Loucy (cell line): Measurements from ENCODE around the gene FBH1.

ENCODE experiments used
- EZH2phosphoT487 ChIP-seq: fragments of 200-600 bp; IDR thresholded peaks from 2 replicates; pipeline ENCODE4 v1.6.1; 2018; ENCODE audit warnings: antibody characterized with exemption, mild to moderate bottlenecking, moderate library complexity, borderline replicate concordance
- TF ChIP-seq, protein P1 (sequence below): fragments of 200-600 bp; sonication (generic); conservative IDR thresholded peaks from 2 replicates; pipeline ENCODE4 v1.5.1; 2014; ENCODE audit warnings: mild to moderate bottlenecking, antibody characterized with exemption, low read length

DNA sequence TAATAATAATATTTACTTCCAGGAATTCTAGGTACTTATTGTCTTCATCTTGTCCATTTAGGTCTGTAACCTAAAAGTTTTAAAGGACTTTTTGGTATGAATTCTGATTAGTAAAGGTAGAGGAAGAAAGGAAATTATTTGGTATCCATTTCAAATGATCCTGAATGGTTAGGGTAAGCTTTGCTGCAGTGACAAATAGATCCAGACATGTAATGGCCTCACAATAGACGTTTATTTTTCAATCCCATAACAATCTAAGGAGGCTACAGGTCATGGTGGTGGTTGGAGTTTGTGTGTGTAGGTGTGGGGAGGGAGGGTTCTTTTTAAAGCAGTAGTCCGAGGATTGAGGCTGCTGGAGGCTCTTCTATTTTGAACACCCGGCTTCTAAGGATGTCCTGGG lies 5.3 kb downstream of the FBH1 start:
- TF ChIP-seq, protein P1, sequence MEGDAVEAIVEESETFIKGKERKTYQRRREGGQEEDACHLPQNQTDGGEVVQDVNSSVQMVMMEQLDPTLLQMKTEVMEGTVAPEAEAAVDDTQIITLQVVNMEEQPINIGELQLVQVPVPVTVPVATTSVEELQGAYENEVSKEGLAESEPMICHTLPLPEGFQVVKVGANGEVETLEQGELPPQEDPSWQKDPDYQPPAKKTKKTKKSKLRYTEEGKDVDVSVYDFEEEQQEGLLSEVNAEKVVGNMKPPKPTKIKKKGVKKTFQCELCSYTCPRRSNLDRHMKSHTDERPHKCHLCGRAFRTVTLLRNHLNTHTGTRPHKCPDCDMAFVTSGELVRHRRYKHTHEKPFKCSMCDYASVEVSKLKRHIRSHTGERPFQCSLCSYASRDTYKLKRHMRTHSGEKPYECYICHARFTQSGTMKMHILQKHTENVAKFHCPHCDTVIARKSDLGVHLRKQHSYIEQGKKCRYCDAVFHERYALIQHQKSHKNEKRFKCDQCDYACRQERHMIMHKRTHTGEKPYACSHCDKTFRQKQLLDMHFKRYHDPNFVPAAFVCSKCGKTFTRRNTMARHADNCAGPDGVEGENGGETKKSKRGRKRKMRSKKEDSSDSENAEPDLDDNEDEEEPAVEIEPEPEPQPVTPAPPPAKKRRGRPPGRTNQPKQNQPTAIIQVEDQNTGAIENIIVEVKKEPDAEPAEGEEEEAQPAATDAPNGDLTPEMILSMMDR: no peak
- no peak for TF ChIP-seq EZH2phosphoT487
